CD14-positive monocyte (primary cell): ENCODE results near the gene PRKACB. TPM values are rescaled to one million over a fixed set of nuclear protein-coding genes. Genes with fewer than 3 reads are reported as not detected.

Experiments
- DNase-seq, 3 donors: peaks; one replicate each; pipeline ENCODE4 v3.0.0-alpha.2; 2011 to 2022
- H2AFZ ChIP-seq: 2 replicates; pipeline ENCODE4 v1.6.0; 2012; ENCODE audit warnings: mild to moderate bottlenecking, low read depth, low read length, inconsistent platforms; ENCODE audit not compliant: insufficient read depth, poor library complexity, severe bottlenecking
- H3K27ac ChIP-seq, 2 donors: 1 replicate in 1 of 2; 2 replicates in 1 of 2; pipeline ENCODE4 v1.5.1; 2012 to 2013; ENCODE audit warnings: low read length in 2 of 2, control low read depth in 1 of 2, inconsistent platforms in 1 of 2, low read depth in 1 of 2, mild to moderate bottlenecking in 1 of 2
- H3K27me3 ChIP-seq, 2 donors: one replicate each; pipeline versions ENCODE4 v1.6.0 to v1.6.1; 2011 to 2013; ENCODE audit warnings: low read length in 2 of 2; ENCODE audit not compliant: control insufficient read depth in 2 of 2, insufficient read depth in 2 of 2
- H3K36me3 ChIP-seq, 2 donors: replicated peaks in 1 of 2; 1 replicate in 1 of 2; 2 replicates in 1 of 2; pipeline versions ENCODE4 v1.5.1 to v1.6.1; 2012 to 2013; ENCODE audit warnings: low read length in 2 of 2, control low read depth in 1 of 2, inconsistent platforms in 1 of 2, mild to moderate bottlenecking in 1 of 2; ENCODE audit not compliant: insufficient read depth in 2 of 2, control insufficient read depth in 1 of 2
- H3K4me1 ChIP-seq, 2 donors: 1 replicate in 1 of 2; 2 replicates in 1 of 2; pipeline versions ENCODE4 v1.5.1 to v1.6.1; 2012 to 2013; ENCODE audit warnings: low read length in 2 of 2, control low read depth in 1 of 2, inconsistent platforms in 1 of 2, mild to moderate bottlenecking in 1 of 2, moderate library complexity in 1 of 2; ENCODE audit not compliant: insufficient read depth in 2 of 2, control insufficient read depth in 1 of 2
- H3K4me2 ChIP-seq: replicated peaks from 2 replicates; pipeline ENCODE3; 2012; ENCODE audit warnings: low read length, moderate library complexity, mild to moderate bottlenecking; ENCODE audit not compliant: poor library complexity, severe bottlenecking; ENCODE audit errors: extremely low read depth
- H3K4me3 ChIP-seq, 3 experiments: fragments of 200-600 bp in 1 of 3; sonication (generic) in 1 of 3; replicated peaks in 1 of 3; 1 replicate in 2 of 3; 2 replicates in 1 of 3; pipeline ENCODE4 v1.5.1; 2011 to 2013; ENCODE audit warnings: low read length in 3 of 3, mild to moderate bottlenecking in 3 of 3, control low read depth in 2 of 3, low read depth in 2 of 3, inconsistent platforms in 1 of 3, moderate library complexity in 1 of 3
- H3K79me2 ChIP-seq: 2 replicates; pipeline ENCODE4 v1.6.0; 2012; ENCODE audit warnings: mild to moderate bottlenecking, control low read depth, inconsistent platforms, low read length, moderate library complexity; ENCODE audit not compliant: insufficient read depth
- H3K9ac ChIP-seq: 2 replicates; pipeline ENCODE4 v1.6.0; 2017; ENCODE audit warnings: low read length, mild to moderate bottlenecking; ENCODE audit not compliant: insufficient read depth, poor library complexity, severe bottlenecking
- H3K9me3 ChIP-seq, 2 donors: replicated peaks in 1 of 2; 1 replicate in 1 of 2; 2 replicates in 1 of 2; pipeline versions ENCODE4 v1.5.1 to v1.6.1; 2012 to 2013; ENCODE audit warnings: low read length in 2 of 2, control low read depth in 1 of 2; ENCODE audit not compliant: control insufficient read depth in 1 of 2, insufficient read depth in 1 of 2
- H4K20me1 ChIP-seq: 2 replicates; pipeline ENCODE4 v1.6.0; 2012; ENCODE audit warnings: mild to moderate bottlenecking, low read length, control low read depth, moderate library complexity; ENCODE audit not compliant: insufficient read depth
- H3K27ac Mint-ChIP-seq, 7 donors: one replicate each; pipeline ENCODE4 v1.8.0; 2020; ENCODE audit warnings: mild to moderate bottlenecking in 7 of 7, mixed read lengths in 7 of 7, moderate library complexity in 6 of 7, inconsistent platforms in 2 of 7
- H3K27me3 Mint-ChIP-seq, 3 donors: one replicate each; pipeline ENCODE4 v1.8.0; 2021 to 2022; ENCODE audit warnings: low read depth in 3 of 3, mild to moderate bottlenecking in 3 of 3, mixed read lengths in 3 of 3, moderate library complexity in 3 of 3, inconsistent platforms in 1 of 3
- H3K36me3 Mint-ChIP-seq, 2 donors: one replicate each; pipeline ENCODE4 v1.8.0; 2020; ENCODE audit warnings: mixed read lengths in 2 of 2, inconsistent platforms in 1 of 2, mild to moderate bottlenecking in 1 of 2
- H3K4me1 Mint-ChIP-seq: one replicate; pipeline ENCODE4 v1.8.0; 2020; ENCODE audit warnings: mild to moderate bottlenecking, mixed read lengths
- H3K4me3 Mint-ChIP-seq, 2 donors: one replicate each; pipeline ENCODE4 v1.8.0; 2020; ENCODE audit warnings: mild to moderate bottlenecking in 2 of 2, mixed read lengths in 2 of 2, moderate library complexity in 1 of 2
- H3K9me3 Mint-ChIP-seq, 7 donors: one replicate each; pipeline ENCODE4 v1.8.0; 2020 to 2022; ENCODE audit warnings: mixed read lengths in 7 of 7, mild to moderate bottlenecking in 6 of 7, moderate library complexity in 6 of 7, inconsistent platforms in 2 of 7
- WGBS: methylation state at CpG from one replicate; pipeline ENCODE4 v1.1.5; 2013; ENCODE audit warnings: missing lambda C conversion rate; ENCODE audit not compliant: insufficient coverage; 5-methylcytosine and 5-hydroxymethylcytosine counted together
- intact Hi-C, 2 donors: fragments of 100-400 bp; cut with micrococcal nuclease; formaldehyde crosslinking; loops; one replicate each; pipeline versions ENCODE4 v1.15.0 to v1.15.1; 2023
- polyA plus RNA-seq, 3 donors: library from polyadenylated mRNA; depleted of rRNA in 1 of 3; unstranded in 2 of 3; stranded (reverse) in 1 of 3; fragments of 300-500 nt in 2 of 3; fragments of >200 nt in 1 of 3; fragmentation: Illumina TruSeq in 2 of 3; gene quantifications; 1 replicate in 2 of 3; 2 replicates in 1 of 3; pipeline ENCODE4 v1.2.3, GENCODE V29; 2012 to 2021
- TF ChIP-seq, protein P1 (sequence below): fragments of 200-600 bp; IDR thresholded peaks from one replicate; pipeline ENCODE4 v1.8.0; 2022; ENCODE audit warnings: antibody characterized with exemption, mild to moderate bottlenecking

Gene PRKACB
- polyA plus RNA-seq, 3 donors: 2.5 to 14.5 (median 13.8) TPM

DNA sequence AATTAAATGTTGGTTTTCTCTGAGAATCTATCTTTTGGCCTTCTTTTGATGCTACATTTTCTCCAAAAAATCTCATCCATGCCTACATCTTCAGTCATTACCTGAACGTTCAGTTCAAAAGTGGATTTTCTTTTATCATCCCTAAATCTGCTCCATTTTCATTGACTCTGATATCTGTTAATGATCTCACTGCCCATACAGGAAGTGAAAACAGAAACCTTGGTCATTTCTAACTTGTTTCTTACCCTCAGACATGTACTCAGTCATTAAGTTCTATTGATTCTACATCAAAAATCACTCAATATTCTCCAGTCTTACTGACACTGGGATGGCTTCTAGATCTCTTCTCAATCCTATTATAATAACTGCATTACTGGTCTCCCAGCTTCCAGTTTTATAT, 22.7 kb downstream of the PRKACB start:
- no peaks in the 10 kb centered on the region for H3K9me3 ChIP-seq
- no peaks in the 10 kb centered on the region for H3K36me3 ChIP-seq
- no peak overlapping the region for H3K9ac ChIP-seq
- H3K36me3 Mint-ChIP-seq: no peaks in the 10 kb centered on the region
- 60% methylated on average over 1 of the region's 1 CpG for WGBS
- H3K27me3 ChIP-seq: no peaks in the 10 kb centered on the region
- H3K79me2 ChIP-seq: peaks cover 42% of the 10 kb centered on the region
- no peaks in the 10 kb centered on the region for H4K20me1 ChIP-seq
- no peak overlapping the region for H3K4me2 ChIP-seq
- intact Hi-C loops: no loop called here
- H2AFZ ChIP-seq: no peak overlapping the region
- peaks cover 14% of the 10 kb centered on the region for H3K4me1 Mint-ChIP-seq
- no peak overlapping the region for H3K27ac Mint-ChIP-seq
- DNase-seq: no peak
- H3K27me3 Mint-ChIP-seq: no peaks in the 10 kb centered on the region
- no peaks in the 10 kb centered on the region for H3K9me3 Mint-ChIP-seq
- no peak overlapping the region for H3K4me3 Mint-ChIP-seq
- H3K4me1 ChIP-seq: no peaks in the 10 kb centered on the region
- no peak overlapping the region for H3K27ac ChIP-seq
- no peak overlapping the region for H3K4me3 ChIP-seq
- TF ChIP-seq, protein P1, sequence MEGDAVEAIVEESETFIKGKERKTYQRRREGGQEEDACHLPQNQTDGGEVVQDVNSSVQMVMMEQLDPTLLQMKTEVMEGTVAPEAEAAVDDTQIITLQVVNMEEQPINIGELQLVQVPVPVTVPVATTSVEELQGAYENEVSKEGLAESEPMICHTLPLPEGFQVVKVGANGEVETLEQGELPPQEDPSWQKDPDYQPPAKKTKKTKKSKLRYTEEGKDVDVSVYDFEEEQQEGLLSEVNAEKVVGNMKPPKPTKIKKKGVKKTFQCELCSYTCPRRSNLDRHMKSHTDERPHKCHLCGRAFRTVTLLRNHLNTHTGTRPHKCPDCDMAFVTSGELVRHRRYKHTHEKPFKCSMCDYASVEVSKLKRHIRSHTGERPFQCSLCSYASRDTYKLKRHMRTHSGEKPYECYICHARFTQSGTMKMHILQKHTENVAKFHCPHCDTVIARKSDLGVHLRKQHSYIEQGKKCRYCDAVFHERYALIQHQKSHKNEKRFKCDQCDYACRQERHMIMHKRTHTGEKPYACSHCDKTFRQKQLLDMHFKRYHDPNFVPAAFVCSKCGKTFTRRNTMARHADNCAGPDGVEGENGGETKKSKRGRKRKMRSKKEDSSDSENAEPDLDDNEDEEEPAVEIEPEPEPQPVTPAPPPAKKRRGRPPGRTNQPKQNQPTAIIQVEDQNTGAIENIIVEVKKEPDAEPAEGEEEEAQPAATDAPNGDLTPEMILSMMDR: no peak

DNA sequence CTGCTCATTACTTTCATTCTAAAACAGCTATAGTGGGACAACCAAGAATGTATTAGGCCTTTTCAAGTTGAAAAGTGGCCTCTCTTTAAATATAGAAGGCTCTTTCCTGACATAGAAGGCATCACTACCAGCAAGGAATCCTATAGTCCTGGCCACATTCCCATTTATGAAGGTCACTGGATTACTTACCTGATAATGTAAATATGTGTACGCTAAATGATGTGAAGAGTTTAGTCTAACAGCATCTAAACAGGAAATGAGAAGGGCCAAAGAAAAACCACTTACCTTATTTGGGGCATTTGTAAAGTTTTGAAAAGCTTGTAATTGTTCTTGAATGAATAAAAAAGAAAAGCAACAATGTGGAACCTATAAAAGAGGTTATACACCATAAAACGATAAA, 24.7 kb downstream of the PRKACB start:
- Histone ChIP-seq H3K9me3 (no peaks in the 10 kb centered on the region), H3K79me2 (peaks cover 22% of the 10 kb centered on the region), H3K36me3 (no peaks in the 10 kb centered on the region), H3K4me3 (no peak overlapping the region), H3K4me2 (no peak overlapping the region), H4K20me1 (no peaks in the 10 kb centered on the region), H3K27ac (no peak overlapping the region), H3K9ac (no peak overlapping the region), H3K27me3 (no peaks in the 10 kb centered on the region), H2AFZ (no peak overlapping the region), H3K4me1 (no peaks in the 10 kb centered on the region)
- Mint-ChIP-seq H3K4me1 (peaks cover 9% of the 10 kb centered on the region), H3K36me3 (no peaks in the 10 kb centered on the region), H3K9me3 (no peaks in the 10 kb centered on the region), H3K27ac (no peak overlapping the region), H3K4me3 (no peak overlapping the region), H3K27me3 (no peaks in the 10 kb centered on the region)
- WGBS: no CpG with 5 or more reads among the region's 2 CpGs
- TF ChIP-seq, protein P1: no peak
- intact Hi-C loops: no loop called here
- no peak for DNase-seq
